H9 (cell line): ENCODE data around the gene ARHGEF6. TPM values are rescaled to one million over a fixed set of nuclear protein-coding genes. Genes with fewer than 3 reads are reported as not detected.
"Not testable (repeated sequence)": the region's sequence is repeated elsewhere in the genome, so short reads cannot be mapped to it uniquely, and the experiment has no call there.

Experiments used
- DNase-seq: peaks from one replicate; pipeline ENCODE4 v3.0.0-alpha.2; 2017
- H2AFZ ChIP-seq: one replicate; pipeline ENCODE4 v1.6.1; 2013; ENCODE audit warnings: mild to moderate bottlenecking, low read length, control low read depth, moderate library complexity
- H2AK5ac ChIP-seq: 2 replicates; pipeline ENCODE4 v1.6.1; 2013; ENCODE audit warnings: low read length, control low read depth, mixed read lengths; ENCODE audit not compliant: insufficient read length
- H2BK120ac ChIP-seq: one replicate; pipeline ENCODE4 v1.6.1; 2013; ENCODE audit warnings: low read depth, mild to moderate bottlenecking, low read length, control low read depth, inconsistent platforms; ENCODE audit not compliant: poor library complexity, severe bottlenecking
- H2BK12ac ChIP-seq: 2 replicates; pipeline ENCODE4 v1.6.1; 2013; ENCODE audit warnings: low read length, control low read depth, mixed read lengths, low read depth; ENCODE audit not compliant: insufficient read length
- H2BK15ac ChIP-seq: 2 replicates; pipeline ENCODE4 v1.6.1; 2013; ENCODE audit warnings: low read depth, low read length, control low read depth
- H2BK20ac ChIP-seq: one replicate; pipeline ENCODE4 v1.6.1; 2013; ENCODE audit warnings: low read depth, mild to moderate bottlenecking, low read length, control low read depth, inconsistent platforms; ENCODE audit not compliant: poor library complexity, severe bottlenecking
- H2BK5ac ChIP-seq: 2 replicates; pipeline ENCODE4 v1.6.1; 2013; ENCODE audit warnings: low read length, control low read depth, mixed read lengths; ENCODE audit not compliant: insufficient read length
- H3K14ac ChIP-seq: 2 replicates; pipeline ENCODE4 v1.6.1; 2013; ENCODE audit warnings: low read length, control low read depth; ENCODE audit not compliant: insufficient read depth
- H3K18ac ChIP-seq: 2 replicates; pipeline ENCODE4 v1.6.1; 2013; ENCODE audit warnings: low read depth, mild to moderate bottlenecking, mixed read lengths, low read length, control low read depth; ENCODE audit not compliant: insufficient read length
- H3K23ac ChIP-seq: 2 replicates; pipeline ENCODE4 v1.6.1; 2013; ENCODE audit warnings: low read length, control low read depth, mixed read lengths, low read depth; ENCODE audit not compliant: insufficient read length
- H3K23me2 ChIP-seq: 2 replicates; pipeline ENCODE4 v1.6.1; 2013; ENCODE audit warnings: low read depth, mild to moderate bottlenecking, mixed read lengths, low read length, control low read depth; ENCODE audit not compliant: insufficient read length, poor library complexity, severe bottlenecking
- H3K27ac ChIP-seq: 2 replicates; pipeline ENCODE4 v1.5.1; 2013; ENCODE audit warnings: low read length, control low read depth, mixed read lengths, low read depth; ENCODE audit not compliant: insufficient read length
- H3K27me3 ChIP-seq: 2 replicates; pipeline ENCODE4 v1.6.1; 2013; ENCODE audit warnings: low read length, control low read depth, inconsistent platforms; ENCODE audit not compliant: insufficient read depth
- H3K4ac ChIP-seq: 2 replicates; pipeline ENCODE4 v1.6.1; 2013; ENCODE audit warnings: low read depth, mild to moderate bottlenecking, control low read depth, inconsistent platforms, low read length, moderate library complexity
- H3K4me1 ChIP-seq: 2 replicates; pipeline ENCODE4 v1.6.1; 2013; ENCODE audit warnings: low read length, control low read depth, inconsistent platforms; ENCODE audit not compliant: insufficient read depth
- H3K4me2 ChIP-seq: 2 replicates; pipeline ENCODE4 v1.6.1; 2013; ENCODE audit warnings: low read length, control low read depth, mixed read lengths; ENCODE audit not compliant: insufficient read length, insufficient read depth
- H3K56ac ChIP-seq: 2 replicates; pipeline ENCODE4 v1.6.1; 2013; ENCODE audit warnings: low read depth, mild to moderate bottlenecking, mixed read lengths, low read length, control low read depth; ENCODE audit not compliant: insufficient read length
- H3K79me1 ChIP-seq: 2 replicates; pipeline ENCODE4 v1.6.1; 2013; ENCODE audit warnings: low read depth, mild to moderate bottlenecking, moderate library complexity, low read length, control low read depth, inconsistent platforms; ENCODE audit not compliant: insufficient read depth, poor library complexity, severe bottlenecking
- H3K79me2 ChIP-seq: 2 replicates; pipeline ENCODE4 v1.6.1; 2013; ENCODE audit warnings: low read length, control low read depth, inconsistent platforms; ENCODE audit not compliant: insufficient read depth
- H3K9ac ChIP-seq: 2 replicates; pipeline ENCODE4 v1.6.1; 2013; ENCODE audit warnings: low read length, control low read depth, mixed read lengths; ENCODE audit not compliant: insufficient read length; ENCODE audit errors: extremely low read depth
- H3K9me3 ChIP-seq: one replicate; pipeline ENCODE4 v1.6.1; 2013; ENCODE audit warnings: low read depth, low read length, inconsistent platforms; ENCODE audit not compliant: control insufficient read depth
- H3T11ph ChIP-seq: one replicate; pipeline ENCODE4 v1.6.1; 2013; ENCODE audit warnings: mild to moderate bottlenecking, low read length, control low read depth, inconsistent platforms
- H4K20me1 ChIP-seq: one replicate; pipeline ENCODE4 v1.6.1; 2013; ENCODE audit not compliant: control insufficient read depth, insufficient read length, insufficient read depth
- H4K5ac ChIP-seq: 2 replicates; pipeline ENCODE4 v1.6.1; 2013; ENCODE audit warnings: low read depth, mild to moderate bottlenecking, mixed read lengths, low read length, control low read depth; ENCODE audit not compliant: insufficient read length
- H4K8ac ChIP-seq: replicated peaks from 2 replicates; pipeline ENCODE4 v1.6.1; 2013; ENCODE audit warnings: low read length, control low read depth, mixed read lengths, low read depth; ENCODE audit not compliant: insufficient read length
- H4K91ac ChIP-seq: 2 replicates; pipeline ENCODE4 v1.6.1; 2013; ENCODE audit warnings: low read depth, mild to moderate bottlenecking, moderate library complexity, mixed read lengths, low read length, control low read depth; ENCODE audit not compliant: insufficient read length
- H3K27ac Mint-ChIP-seq, 3 experiments: 2 replicates in 2 of 3; 3 replicates in 1 of 3; pipeline ENCODE4 v1.8.0; 2020 to 2021; ENCODE audit warnings: mixed read lengths in 3 of 3, mild to moderate bottlenecking in 1 of 3, moderate library complexity in 1 of 3
- H3K27me3 Mint-ChIP-seq: 2 replicates; pipeline ENCODE4 v1.8.0; 2021; ENCODE audit warnings: low read depth, mild to moderate bottlenecking, moderate library complexity, mixed read lengths
- H3K36me3 Mint-ChIP-seq, 3 experiments: 2 replicates in 2 of 3; 3 replicates in 1 of 3; pipeline ENCODE4 v1.8.0; 2020 to 2021; ENCODE audit warnings: low read depth in 3 of 3, mixed read lengths in 3 of 3; ENCODE audit not compliant: insufficient read depth in 1 of 3
- H3K4me1 Mint-ChIP-seq, 2 experiments: 2 replicates each; pipeline ENCODE4 v1.8.0; 2020; ENCODE audit warnings: mixed read lengths in 2 of 2
- H3K4me3 Mint-ChIP-seq, 2 experiments: 2 replicates in 1 of 2; 3 replicates in 1 of 2; pipeline ENCODE4 v1.8.0; 2020 to 2021; ENCODE audit warnings: mild to moderate bottlenecking in 2 of 2, mixed read lengths in 2 of 2, moderate library complexity in 1 of 2
- H3K9me3 Mint-ChIP-seq, 2 experiments: 2 replicates in 1 of 2; 3 replicates in 1 of 2; pipeline ENCODE4 v1.8.0; 2020; ENCODE audit warnings: mild to moderate bottlenecking in 2 of 2, mixed read lengths in 2 of 2, moderate library complexity in 1 of 2
- WGBS: extraction: QIAGEN DNeasy Blood & Tissue Kit; methylation state at CpG from one replicate; pipeline ENCODE4 v1.1.7; 2013; ENCODE audit warnings: missing lambda C conversion rate, low lambda C conversion rate, mixed read lengths; ENCODE audit not compliant: insufficient read length; ENCODE audit errors: extremely low coverage; 5-methylcytosine and 5-hydroxymethylcytosine counted together
- total RNA-seq: library from RNA; stranded (reverse); gene quantifications from 2 replicates; pipeline ENCODE4 v1.2.1, GENCODE V29; 2021

ARHGEF6 gene
- total RNA-seq, 1 experiment from 2014 or later = 3.6 TPM

DNA sequence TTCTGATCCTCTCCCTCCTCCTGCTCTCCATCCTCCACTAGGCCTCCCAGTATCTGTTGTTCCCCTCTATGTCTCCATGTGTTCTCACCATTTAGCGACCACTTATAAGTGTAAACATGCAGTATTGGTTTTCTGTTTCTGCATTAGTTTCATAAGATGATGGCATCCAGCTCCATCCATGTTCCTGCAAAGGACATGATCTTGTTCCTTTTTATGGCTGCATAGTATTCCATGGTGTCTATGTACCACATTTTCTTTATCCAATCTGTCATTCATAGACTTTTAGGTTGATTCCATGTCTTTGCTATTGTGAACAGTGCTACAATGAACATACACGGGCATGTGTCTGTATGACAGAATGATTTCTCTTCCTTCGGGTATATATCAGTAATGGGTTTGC lies 13.9 kb upstream of the ARHGEF6 start:
- not testable (repeated sequence) for H3T11ph ChIP-seq, H3K56ac ChIP-seq, H4K8ac ChIP-seq, H3K9ac ChIP-seq, H3K23me2 ChIP-seq, H3K79me2 ChIP-seq, H3K4me3 Mint-ChIP-seq, H3K79me1 ChIP-seq, H3K9me3 ChIP-seq, H3K27ac ChIP-seq, H3K27me3 ChIP-seq, H3K18ac ChIP-seq, DNase-seq, H3K4me2 ChIP-seq, H4K5ac ChIP-seq, H3K4me1 ChIP-seq, H2AFZ ChIP-seq, H3K14ac ChIP-seq, H2BK20ac ChIP-seq, H3K23ac ChIP-seq, H4K91ac ChIP-seq, H2BK5ac ChIP-seq, H2AK5ac ChIP-seq, H2BK15ac ChIP-seq, H3K4ac ChIP-seq, H3K27me3 Mint-ChIP-seq, H2BK120ac ChIP-seq, H4K20me1 ChIP-seq, H2BK12ac ChIP-seq
- Mint-ChIP-seq H3K27ac (peak overlapping the region in 1 of 3 experiments; percentile 67; a peak in 2 of 7 replicates), H3K36me3 (peaks cover 10 to 23% (median 10%) of the 10 kb centered on the region in 3 experiments; a peak in 6 of 7 replicates), H3K9me3 (peaks cover 65 to 74% of the 10 kb centered on the region in 2 experiments), H3K4me1 (peaks cover 13 to 29% of the 10 kb centered on the region in 2 experiments)
- WGBS = no CpG with 5 or more reads among the region's 3 CpGs
